GM12864 (cell line): ENCODE measurements around the gene ACTN4.

ENCODE experiments used
- DNase-seq: peaks from one replicate; pipeline ENCODE4 v3.0.0-alpha.2; 2011; ENCODE audit warnings: low read depth
- H3K4me3 ChIP-seq: 2 replicates; pipeline ENCODE4 v1.5.1; 2011; ENCODE audit warnings: mild to moderate bottlenecking, low read depth, low read length, control low read depth
- TF ChIP-seq, protein P1 (sequence below): IDR thresholded peaks from 2 replicates; pipeline ENCODE4 v1.5.1; 2011; ENCODE audit warnings: low read depth, mild to moderate bottlenecking, moderate library complexity, low read length, control low read depth, inconsistent platforms; ENCODE audit errors: missing control alignments

ACTN4 gene

DNA sequence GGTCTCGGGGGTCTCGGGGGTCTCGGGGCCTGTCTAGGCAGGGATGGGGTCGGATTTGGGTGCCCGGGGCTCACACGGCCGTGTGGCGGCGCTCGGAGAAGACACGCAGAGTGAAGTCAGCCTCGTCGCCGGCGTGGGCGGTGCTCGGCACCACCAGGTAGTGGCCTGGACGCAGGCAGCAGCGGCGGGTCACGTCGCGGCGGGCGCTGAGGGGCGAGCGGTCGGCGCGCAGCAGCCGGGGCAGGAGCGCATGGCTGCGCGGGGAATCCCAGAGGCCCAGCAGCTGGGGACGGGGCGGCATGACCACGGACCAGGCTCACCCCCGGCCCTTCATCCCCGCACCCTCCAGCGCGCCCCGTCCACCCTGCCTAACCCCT lies 88.6 kb downstream of the ACTN4 start:
- no peak for DNase-seq
- H3K4me3 ChIP-seq = peak overlapping the region; percentile 32; the same call in 1 of the 2 replicates
- TF ChIP-seq, protein P1, sequence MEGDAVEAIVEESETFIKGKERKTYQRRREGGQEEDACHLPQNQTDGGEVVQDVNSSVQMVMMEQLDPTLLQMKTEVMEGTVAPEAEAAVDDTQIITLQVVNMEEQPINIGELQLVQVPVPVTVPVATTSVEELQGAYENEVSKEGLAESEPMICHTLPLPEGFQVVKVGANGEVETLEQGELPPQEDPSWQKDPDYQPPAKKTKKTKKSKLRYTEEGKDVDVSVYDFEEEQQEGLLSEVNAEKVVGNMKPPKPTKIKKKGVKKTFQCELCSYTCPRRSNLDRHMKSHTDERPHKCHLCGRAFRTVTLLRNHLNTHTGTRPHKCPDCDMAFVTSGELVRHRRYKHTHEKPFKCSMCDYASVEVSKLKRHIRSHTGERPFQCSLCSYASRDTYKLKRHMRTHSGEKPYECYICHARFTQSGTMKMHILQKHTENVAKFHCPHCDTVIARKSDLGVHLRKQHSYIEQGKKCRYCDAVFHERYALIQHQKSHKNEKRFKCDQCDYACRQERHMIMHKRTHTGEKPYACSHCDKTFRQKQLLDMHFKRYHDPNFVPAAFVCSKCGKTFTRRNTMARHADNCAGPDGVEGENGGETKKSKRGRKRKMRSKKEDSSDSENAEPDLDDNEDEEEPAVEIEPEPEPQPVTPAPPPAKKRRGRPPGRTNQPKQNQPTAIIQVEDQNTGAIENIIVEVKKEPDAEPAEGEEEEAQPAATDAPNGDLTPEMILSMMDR = no peak

DNA sequence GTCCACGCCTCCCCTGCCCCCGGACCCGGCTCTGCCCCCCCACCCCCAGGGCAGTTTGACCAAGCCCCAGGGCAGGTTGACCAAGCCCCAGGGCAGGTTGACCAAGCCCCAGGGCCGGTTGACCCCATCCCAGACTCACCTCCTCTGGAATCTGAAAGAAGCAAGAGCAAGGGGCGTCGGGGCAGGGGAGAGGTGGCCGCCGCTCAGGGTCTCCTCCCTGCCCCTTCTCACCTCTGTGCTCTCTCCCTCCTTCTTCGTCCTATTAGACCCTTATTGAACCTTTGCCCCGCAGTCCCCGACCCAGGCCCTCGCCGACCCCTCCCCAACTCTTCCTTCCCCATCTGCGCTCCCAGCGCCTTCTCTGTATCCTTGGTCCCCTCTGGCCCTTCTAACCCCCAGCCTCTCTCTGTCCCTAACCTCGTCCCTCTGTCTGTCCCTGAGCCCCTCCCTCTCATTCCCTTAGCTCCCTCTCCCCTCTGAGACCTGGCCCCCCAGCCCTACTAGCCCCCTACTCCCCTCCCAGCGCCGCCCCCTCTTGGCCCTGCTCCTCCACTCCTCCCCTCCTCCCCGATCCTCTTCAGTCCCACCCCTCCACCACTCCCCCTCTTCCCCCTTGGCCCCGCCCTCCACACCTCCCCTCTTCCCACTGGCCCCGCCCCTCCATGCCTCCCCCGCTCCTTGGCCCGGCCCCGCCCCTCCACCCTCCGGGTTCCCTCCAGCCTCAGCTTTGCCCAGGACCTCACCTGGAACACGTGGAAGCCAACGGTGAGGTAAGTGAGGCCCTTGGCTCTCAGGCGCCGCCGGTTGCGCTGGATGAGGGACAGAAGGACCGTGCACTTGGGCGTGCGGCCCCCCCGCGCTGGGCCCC lies 89.2 kb downstream of the ACTN4 start:
- H3K4me3 ChIP-seq = 0 out of 2 replicates have a peak overlapping the region, but pooled peaks have one; percentile 32
- no peak for DNase-seq
- TF ChIP-seq, protein P1 = no peak

DNA sequence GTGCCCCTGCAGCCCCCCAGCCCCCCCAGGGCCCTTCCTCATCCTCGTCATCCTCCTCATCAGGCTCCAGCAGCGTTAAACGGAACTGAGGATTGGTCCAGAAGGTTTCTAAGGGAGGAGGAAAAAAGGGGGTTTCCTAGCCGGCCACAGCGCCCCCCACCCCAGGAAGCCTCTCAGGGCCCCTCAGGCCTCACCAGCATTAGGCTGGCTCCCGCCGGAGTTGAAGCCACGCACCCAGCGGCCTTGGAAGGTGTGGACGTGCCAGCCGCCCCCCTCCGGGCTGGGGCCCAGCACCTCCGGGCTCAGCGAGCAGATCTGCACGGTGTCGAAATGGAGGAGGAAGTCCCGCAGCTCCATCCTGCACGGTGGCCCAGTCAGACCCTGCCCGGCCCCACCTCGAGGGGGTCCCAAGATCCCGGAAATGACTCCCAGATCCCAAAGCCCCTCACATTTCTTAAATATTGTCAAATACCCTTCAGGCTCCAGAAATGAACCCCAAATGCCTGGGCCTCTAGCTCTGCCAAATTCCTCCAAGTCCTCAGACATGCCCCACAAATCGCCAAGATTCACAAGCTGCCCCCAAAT lies 89.9 kb downstream of the ACTN4 start:
- TF ChIP-seq, protein P1 = no peak
- no peak for DNase-seq
- H3K4me3 ChIP-seq = no peak overlapping the region

DNA sequence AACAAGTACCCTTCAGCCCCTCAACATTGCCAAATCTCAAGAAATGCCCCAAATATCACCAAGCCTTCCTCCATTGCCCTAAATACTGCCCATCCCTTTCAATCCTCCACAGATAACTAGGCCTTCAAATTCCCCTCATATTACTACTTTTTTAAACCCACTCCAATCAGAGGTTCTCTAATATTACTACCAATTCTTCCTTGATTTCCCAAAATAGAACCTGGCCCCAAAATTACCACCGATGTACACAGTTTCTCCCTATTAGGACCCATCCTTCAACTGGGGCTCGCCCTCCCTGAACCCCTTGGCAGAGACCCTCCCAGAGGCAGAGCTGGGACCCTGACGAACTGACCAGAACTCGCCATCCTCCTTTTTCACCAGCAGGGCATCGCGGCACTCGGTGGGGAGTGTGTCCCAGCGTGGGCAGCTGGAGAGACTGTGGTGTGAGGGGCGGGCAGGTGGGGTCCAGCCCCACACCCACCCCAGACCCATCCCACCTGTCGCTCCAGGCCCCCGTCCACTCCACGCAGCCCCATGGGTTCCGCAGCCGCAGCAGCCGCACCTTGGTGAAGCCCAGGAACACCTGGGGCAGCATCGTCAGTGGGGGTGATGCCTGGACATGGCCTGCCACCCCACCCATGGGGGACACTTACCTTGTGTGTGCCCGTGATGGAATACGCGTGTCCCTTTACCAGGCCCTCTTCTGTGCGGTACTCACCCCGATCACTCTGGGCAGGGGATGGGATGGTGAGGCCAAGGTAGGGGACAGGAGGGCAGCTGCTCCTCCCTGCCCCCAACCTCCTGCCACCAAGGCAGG lies 90.7 kb downstream of the ACTN4 start:
- no peak overlapping the region for H3K4me3 ChIP-seq
- TF ChIP-seq, protein P1 = no peak
- no peak for DNase-seq

DNA sequence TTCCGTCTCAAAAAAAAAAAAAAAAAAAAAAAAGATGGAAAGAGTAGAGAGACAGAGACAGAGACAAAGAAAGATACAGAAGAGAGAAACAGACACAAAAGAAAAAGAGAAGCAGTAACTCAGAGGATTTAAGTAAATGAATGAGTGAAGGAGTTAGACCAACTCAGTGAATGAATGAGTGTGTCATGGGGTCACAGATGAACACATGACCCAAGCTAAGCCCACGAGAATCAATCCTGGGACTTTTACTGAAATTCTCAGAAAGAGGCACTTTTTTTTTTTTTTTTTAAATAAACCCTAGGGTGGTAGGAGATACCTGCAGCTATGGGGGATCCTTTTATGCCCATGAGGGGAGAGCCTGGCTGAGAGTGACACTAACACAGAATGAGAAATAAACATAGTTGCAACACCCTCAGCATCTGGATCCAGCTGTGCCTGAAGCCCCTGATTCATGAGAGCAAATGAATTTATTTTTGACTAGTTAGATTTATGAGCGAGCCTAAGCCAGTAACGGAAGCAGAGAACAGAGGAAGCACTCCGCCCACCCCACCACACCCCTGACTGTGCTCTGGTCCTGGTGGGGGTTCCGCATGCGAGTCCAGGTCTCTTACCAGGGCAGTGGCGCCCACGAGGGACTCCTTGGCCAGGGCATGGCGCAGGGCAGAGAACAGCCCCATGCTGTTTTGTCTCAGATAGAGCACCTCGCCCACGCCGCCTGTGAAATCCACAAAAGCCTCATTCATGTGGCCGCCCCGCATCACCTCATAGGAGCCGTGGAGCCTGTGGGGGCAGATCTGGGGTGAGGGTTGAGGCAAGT lies 92.2 kb downstream of the ACTN4 start:
- TF ChIP-seq, protein P1 = no peak
- no peak overlapping the region for H3K4me3 ChIP-seq
- DNase-seq = no peak

DNA sequence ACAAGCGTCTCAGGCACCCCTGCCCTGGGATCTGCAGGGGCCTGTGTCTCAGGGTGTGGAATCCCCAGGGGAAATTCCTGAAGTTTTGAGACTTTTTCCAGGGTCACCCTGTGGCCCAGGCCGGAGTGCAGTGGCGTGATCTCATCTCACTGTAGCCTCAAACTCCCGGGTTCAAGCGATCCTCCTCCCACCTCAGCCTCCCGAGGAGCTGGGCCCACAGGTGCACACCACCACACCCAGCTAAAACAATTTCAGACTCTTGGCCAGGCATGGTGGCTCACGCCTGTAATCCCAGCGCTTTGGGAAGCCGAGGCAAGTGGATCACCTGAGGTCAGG lies 92.8 kb downstream of the ACTN4 start:
- no peak overlapping the region for H3K4me3 ChIP-seq
- DNase-seq = no peak
- TF ChIP-seq, protein P1 = no peak
